ENCODE measurements around the gene BTBD7.
A peak's percentile ranks its signal among the peaks of the same experiment; 100 is the strongest.

Gene BTBD7

DNA sequence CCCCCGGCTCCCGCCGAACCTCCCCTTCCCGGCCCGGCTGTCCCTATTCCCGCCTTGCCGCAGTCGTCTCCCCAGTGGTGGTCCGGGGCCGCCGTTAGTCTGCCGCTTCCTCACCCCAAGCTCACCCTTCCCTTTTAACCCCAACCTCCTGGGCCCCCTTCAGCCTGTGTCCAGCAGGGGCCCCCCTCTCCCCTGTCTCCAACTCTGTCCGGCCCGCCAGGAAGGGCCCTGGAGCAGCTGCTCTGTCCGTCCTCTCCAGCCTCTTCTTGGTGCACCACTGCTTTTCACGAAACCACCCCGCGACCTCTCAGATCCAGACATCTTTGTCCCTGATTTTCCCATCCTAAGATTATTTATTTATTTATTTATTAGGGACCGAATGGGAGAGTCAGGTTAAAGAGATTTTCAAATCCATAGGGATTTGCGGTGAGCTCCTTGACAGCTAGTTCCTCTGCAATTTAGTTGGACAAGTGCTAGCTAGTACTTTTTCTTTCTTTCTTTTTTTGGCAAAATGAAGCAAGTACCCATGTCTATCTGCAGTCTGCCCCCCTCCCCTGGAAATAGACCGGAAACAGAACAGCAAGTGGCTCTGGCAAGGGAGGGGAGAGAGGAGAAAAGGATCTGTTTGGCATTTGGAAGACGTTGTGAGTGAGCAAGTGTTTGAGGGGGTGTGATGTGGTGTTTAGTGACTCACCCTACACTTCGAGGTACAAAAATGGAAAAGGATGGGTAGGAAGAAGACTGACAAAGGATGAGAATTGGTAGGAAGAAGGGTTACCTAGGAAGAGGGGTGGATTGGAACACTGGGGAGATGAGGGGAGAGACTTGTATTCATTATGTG is 125.1 kb downstream of the BTBD7 start (continued):
- TF ChIP-seq POU6F1 (CRISPR knock-in tag; IDR thresholded peaks at IDR 0.05; ENCODE audit: borderline replicate concordance, low read depth), result no peak
- no peak for TF ChIP-seq OSR1 (CRISPR knock-in tag; IDR thresholded peaks at IDR 0.05)
- no peak for TF ChIP-seq SNAI2 (CRISPR knock-in tag; IDR thresholded peaks at IDR 0.05)

GRCh38 chr14:93206793-93207467 is 125.9 kb downstream of the BTBD7 start, which contains the start of the genes GON7 and UBR7:
Gene GON7 (minus strand): TSS chr14:93207065. CDS start chr14:93207037, 28 bp downstream.
Gene UBR7 (plus strand): TSS chr14:93207256. CDS start chr14:93207292, 36 bp downstream.
- TF ChIP-seq TOX (CRISPR knock-in tag; IDR thresholded peaks at IDR 0.05; ENCODE audit: borderline replicate concordance) (no peak), GLIS3 (CRISPR knock-in tag; IDR thresholded peaks at IDR 0.05) (no peak), ZFP3 (CRISPR knock-in tag; IDR thresholded peaks at IDR 0.05) (no peak), TCF4 (CRISPR knock-in tag; IDR thresholded peaks at IDR 0.05; ENCODE audit: borderline replicate concordance) (no peak), ZNF565 (CRISPR knock-in tag; conservative IDR thresholded peaks at IDR 0.05; ENCODE audit: low read depth) (no peak), CREB5 (CRISPR knock-in tag; IDR thresholded peaks at IDR 0.05; ENCODE audit: low read depth) (no peak), ZNF70 (CRISPR knock-in tag; IDR thresholded peaks at IDR 0.05) (no peak), ZC3H10 (CRISPR knock-in tag; IDR thresholded peaks at IDR 0.05) (no peak), OSR1 (CRISPR knock-in tag; IDR thresholded peaks at IDR 0.05) (no peak), POU6F1 (CRISPR knock-in tag; IDR thresholded peaks at IDR 0.05; ENCODE audit: borderline replicate concordance, low read depth) (no peak), CSDC2 (CRISPR knock-in tag; IDR thresholded peaks at IDR 0.05) (no peak), BACH2 (CRISPR knock-in tag; IDR thresholded peaks at IDR 0.05; ENCODE audit: borderline replicate concordance) (no peak), ZFP30 (CRISPR knock-in tag; IDR thresholded peaks at IDR 0.05) (no peak), ARNTL (CRISPR knock-in tag; IDR thresholded peaks at IDR 0.05; ENCODE audit: borderline replicate concordance, low read depth) (no peak), ESRRG (CRISPR knock-in tag; IDR thresholded peaks at IDR 0.05) (no peak), RARB (CRISPR knock-in tag; IDR thresholded peaks at IDR 0.05) (no peak), SNAI2 (CRISPR knock-in tag; IDR thresholded peaks at IDR 0.05) (no peak; the same call in 1 of the 2 replicates), ZNF8 (CRISPR knock-in tag; IDR thresholded peaks at IDR 0.05) (no peak)
- TF ChIP-seq, protein P1, sequence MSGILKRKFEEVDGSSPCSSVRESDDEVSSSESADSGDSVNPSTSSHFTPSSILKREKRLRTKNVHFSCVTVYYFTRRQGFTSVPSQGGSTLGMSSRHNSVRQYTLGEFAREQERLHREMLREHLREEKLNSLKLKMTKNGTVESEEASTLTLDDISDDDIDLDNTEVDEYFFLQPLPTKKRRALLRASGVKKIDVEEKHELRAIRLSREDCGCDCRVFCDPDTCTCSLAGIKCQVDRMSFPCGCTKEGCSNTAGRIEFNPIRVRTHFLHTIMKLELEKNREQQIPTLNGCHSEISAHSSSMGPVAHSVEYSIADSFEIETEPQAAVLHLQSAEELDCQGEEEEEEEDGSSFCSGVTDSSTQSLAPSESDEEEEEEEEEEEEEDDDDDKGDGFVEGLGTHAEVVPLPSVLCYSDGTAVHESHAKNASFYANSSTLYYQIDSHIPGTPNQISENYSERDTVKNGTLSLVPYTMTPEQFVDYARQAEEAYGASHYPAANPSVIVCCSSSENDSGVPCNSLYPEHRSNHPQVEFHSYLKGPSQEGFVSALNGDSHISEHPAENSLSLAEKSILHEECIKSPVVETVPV (CRISPR knock-in tag; IDR thresholded peaks at IDR 0.05), result no peak
- TF ChIP-seq, protein P2, sequence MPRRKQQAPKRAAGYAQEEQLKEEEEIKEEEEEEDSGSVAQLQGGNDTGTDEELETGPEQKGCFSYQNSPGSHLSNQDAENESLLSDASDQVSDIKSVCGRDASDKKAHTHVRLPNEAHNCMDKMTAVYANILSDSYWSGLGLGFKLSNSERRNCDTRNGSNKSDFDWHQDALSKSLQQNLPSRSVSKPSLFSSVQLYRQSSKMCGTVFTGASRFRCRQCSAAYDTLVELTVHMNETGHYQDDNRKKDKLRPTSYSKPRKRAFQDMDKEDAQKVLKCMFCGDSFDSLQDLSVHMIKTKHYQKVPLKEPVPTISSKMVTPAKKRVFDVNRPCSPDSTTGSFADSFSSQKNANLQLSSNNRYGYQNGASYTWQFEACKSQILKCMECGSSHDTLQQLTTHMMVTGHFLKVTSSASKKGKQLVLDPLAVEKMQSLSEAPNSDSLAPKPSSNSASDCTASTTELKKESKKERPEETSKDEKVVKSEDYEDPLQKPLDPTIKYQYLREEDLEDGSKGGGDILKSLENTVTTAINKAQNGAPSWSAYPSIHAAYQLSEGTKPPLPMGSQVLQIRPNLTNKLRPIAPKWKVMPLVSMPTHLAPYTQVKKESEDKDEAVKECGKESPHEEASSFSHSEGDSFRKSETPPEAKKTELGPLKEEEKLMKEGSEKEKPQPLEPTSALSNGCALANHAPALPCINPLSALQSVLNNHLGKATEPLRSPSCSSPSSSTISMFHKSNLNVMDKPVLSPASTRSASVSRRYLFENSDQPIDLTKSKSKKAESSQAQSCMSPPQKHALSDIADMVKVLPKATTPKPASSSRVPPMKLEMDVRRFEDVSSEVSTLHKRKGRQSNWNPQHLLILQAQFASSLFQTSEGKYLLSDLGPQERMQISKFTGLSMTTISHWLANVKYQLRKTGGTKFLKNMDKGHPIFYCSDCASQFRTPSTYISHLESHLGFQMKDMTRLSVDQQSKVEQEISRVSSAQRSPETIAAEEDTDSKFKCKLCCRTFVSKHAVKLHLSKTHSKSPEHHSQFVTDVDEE (CRISPR knock-in tag; IDR thresholded peaks at IDR 0.05), result no peak
- peak; percentile 95 for ATAC-seq
